GM12878 (cell line): Measurements from ENCODE around the gene PIAS2. TPM values are rescaled to one million over a fixed set of nuclear protein-coding genes. Genes with fewer than 3 reads are reported as not detected.

Experiments
- ATF7 ChIP-seq: fragments of 450-650 bp; IDR thresholded peaks from 2 replicates; pipeline ENCODE4 v1.6.1; 2016; ENCODE audit warnings: low read depth, mild to moderate bottlenecking
- BCL11A ChIP-seq: IDR thresholded peaks from 2 replicates; pipeline ENCODE4 v1.6.1; 2011; ENCODE audit warnings: low read depth, low read length
- BHLHE40 ChIP-seq, 2 experiments: fragments of 450-650 bp in 1 of 2; IDR thresholded peaks; 2 replicates each; pipeline ENCODE4 v1.6.1; 2011 to 2017; ENCODE audit warnings: low read depth in 2 of 2, borderline replicate concordance in 1 of 2, improper control_type of control experiment in 1 of 2, low read length in 1 of 2, mild to moderate bottlenecking in 1 of 2
- CBFB ChIP-seq: IDR thresholded peaks from 2 replicates; pipeline ENCODE4 v1.6.1; 2016; ENCODE audit warnings: antibody characterized with exemption, low read depth
- CBX5 ChIP-seq: sonication (generic); IDR thresholded peaks from 2 replicates; pipeline ENCODE4 v1.6.1; 2016; ENCODE audit warnings: low read depth, moderate library complexity, mild to moderate bottlenecking, inconsistent platforms
- CEBPB ChIP-seq, 2 experiments: fragments of 150-350 bp in 1 of 2; IDR thresholded peaks; 2 replicates each; pipeline ENCODE4 v1.6.1; 2012 to 2014; ENCODE audit warnings: low read depth in 2 of 2, low read length in 2 of 2, borderline replicate concordance in 1 of 2, inconsistent platforms in 1 of 2
- DPF2 ChIP-seq: fragments of 450-650 bp; IDR thresholded peaks from 2 replicates; pipeline ENCODE4 v1.6.1; 2017; ENCODE audit warnings: mild to moderate bottlenecking
- EED ChIP-seq: sonication (generic); IDR thresholded peaks from 2 replicates; pipeline ENCODE4 v1.6.1; 2016; ENCODE audit warnings: antibody characterized with exemption, low read depth
- EP300 ChIP-seq, 2 experiments: fragments of 150-350 bp in 1 of 2; IDR thresholded peaks; 2 replicates each; pipeline ENCODE4 v1.6.1; 2011 to 2012; ENCODE audit warnings: low read depth in 2 of 2, low read length in 2 of 2, borderline replicate concordance in 1 of 2, improper control_type of control experiment in 1 of 2, inconsistent platforms in 1 of 2; ENCODE audit not compliant: control insufficient read depth in 1 of 2
- EZH2 ChIP-seq: IDR thresholded peaks from 2 replicates; pipeline ENCODE4 v1.6.1; 2012; ENCODE audit warnings: low read depth, mild to moderate bottlenecking, control low read depth, inconsistent platforms, low read length, borderline replicate concordance; ENCODE audit not compliant: control insufficient read depth
- GABPA ChIP-seq: IDR thresholded peaks from 2 replicates; pipeline ENCODE4 v1.6.1; 2014; ENCODE audit warnings: antibody characterized with exemption, low read depth, mild to moderate bottlenecking, inconsistent platforms
- JUND ChIP-seq: IDR thresholded peaks from 2 replicates; pipeline ENCODE4 v1.6.1; 2012; ENCODE audit warnings: low read depth, mild to moderate bottlenecking, low read length, improper control_type of control experiment, moderate library complexity
- MEF2A ChIP-seq: IDR thresholded peaks from 2 replicates; pipeline ENCODE4 v1.6.1; 2011; ENCODE audit warnings: low read depth, mild to moderate bottlenecking, low read length, moderate library complexity; ENCODE audit not compliant: insufficient read depth
- NBN ChIP-seq: fragments of 450-650 bp; IDR thresholded peaks from 2 replicates; pipeline ENCODE4 v1.6.1; 2016
- POU2F2 ChIP-seq: IDR thresholded peaks from 3 replicates; pipeline ENCODE4 v1.6.1; 2011; ENCODE audit warnings: low read depth, mild to moderate bottlenecking, low read length, borderline replicate concordance
- RCOR1 ChIP-seq: conservative IDR thresholded peaks from 2 replicates; pipeline ENCODE4 v1.6.1; 2012; ENCODE audit warnings: low read depth, low read length, improper control_type of control experiment
- RELA ChIP-seq: fragments of 450-650 bp; IDR thresholded peaks from 2 replicates; pipeline ENCODE4 v1.8.0; 2014; ENCODE audit warnings: borderline replicate concordance; ENCODE audit not compliant: partially characterized antibody
- RUNX3 ChIP-seq: IDR thresholded peaks from 2 replicates; pipeline ENCODE4 v1.6.1; 2012; ENCODE audit warnings: low read length, inconsistent platforms
- polyA plus RNA-seq, 11 experiments: library from polyadenylated mRNA; depleted of rRNA in 4 of 11; unstranded in 6 of 11; stranded (reverse) in 5 of 11; fragments of >200 nt; fragmentation: Nextera tagmentation in 4 of 11; fragmentation: Illumina TruSeq in 1 of 11; extraction: Ambion mirVana in 4 of 11; extraction: Trizol in 1 of 11; gene quantifications; 1 replicate in 1 of 11; 2 replicates in 10 of 11; pipeline versions ENCODE4 v1.2.1 to v1.2.3, GENCODE V29; 2011 to 2016; ENCODE audit warnings: inconsistent platforms in 2 of 11, missing spikeins in 2 of 11, low read depth in 1 of 11
- total RNA-seq, 4 experiments: library from RNA; depleted of rRNA in 3 of 4; stranded (reverse); fragments of >200 nt in 3 of 4; fragmentation: Illumina TruSeq in 1 of 4; extraction: Trizol in 1 of 4; gene quantifications; 2 replicates each; pipeline versions ENCODE4 v1.2.1 to v1.2.3, GENCODE V29; 2013 to 2021
- TF ChIP-seq, protein P1 (sequence below): IDR thresholded peaks from 2 replicates; pipeline ENCODE4 v1.6.1; 2012; ENCODE audit warnings: low read length, inconsistent platforms
- TF ChIP-seq, protein P2 (sequence below): fragments of 450-650 bp; IDR thresholded peaks from 2 replicates; pipeline ENCODE4 v1.6.1; 2017; ENCODE audit warnings: low read depth, mild to moderate bottlenecking, moderate library complexity
- TF ChIP-seq, protein P3 (sequence below): fragments of 450-650 bp; IDR thresholded peaks from 2 replicates; pipeline ENCODE4 v1.6.1; 2017; ENCODE audit warnings: mild to moderate bottlenecking
- TF ChIP-seq, protein P4 (sequence below): IDR thresholded peaks from 2 replicates; pipeline ENCODE4 v1.6.1; 2011; ENCODE audit warnings: borderline replicate concordance, low read depth, mild to moderate bottlenecking, moderate library complexity, low read length; ENCODE audit not compliant: insufficient read depth, poor library complexity, severe bottlenecking
- TF ChIP-seq, protein P5 (sequence below): fragments of 450-650 bp; IDR thresholded peaks from 2 replicates; pipeline ENCODE4 v1.6.1; 2016; ENCODE audit warnings: mild to moderate bottlenecking

The PIAS2 gene
- total and polyA plus RNA-seq, 10 of the 15 experiments (the other 5 are each of a cell fraction or from before 2014, with no cell fraction given), result 4.0 to 31.8 (median 22.4) TPM

DNA sequence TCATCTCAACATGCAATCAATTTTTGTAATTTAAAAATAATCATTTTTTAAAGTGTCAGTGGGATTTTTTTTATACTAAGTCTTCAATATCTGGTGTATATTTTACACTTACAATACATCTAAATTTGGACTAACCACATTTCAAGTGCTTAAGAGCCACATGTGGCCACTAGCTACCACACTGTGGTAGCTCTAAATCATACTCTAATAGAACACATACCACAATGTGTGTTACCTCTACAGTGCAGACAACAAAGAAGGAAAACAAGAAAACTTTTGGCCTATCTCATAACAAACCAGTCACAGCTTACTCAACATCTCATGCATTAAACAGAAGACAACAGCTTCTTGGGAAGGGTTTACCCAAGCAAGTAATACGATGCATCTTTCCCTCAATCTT, 24.5 kb downstream of the PIAS2 start (continued):
- TF ChIP-seq CEBPB (IDR thresholded peaks at IDR 0.05; ENCODE audit: borderline replicate concordance in 1 of 2, low read depth in 2 of 2, low read length in 2 of 2) (peak in 1 of 2 experiments; percentile 82; a peak in 1 of 4 replicates), DPF2 (peak; percentile 48; the same call in 1 of the 2 replicates), CBFB (peak; percentile 98), BCL11A (peak; percentile 74), RUNX3 (peak; percentile 100), GABPA (0 out of 2 replicates have a peak, but pooled peaks have one; percentile 29), CBX5 (0 out of 2 replicates have a peak, but pooled peaks have one; percentile 42), EED (peak; percentile 62; the same call in 1 of the 2 replicates), BHLHE40 (IDR thresholded peaks at IDR 0.05; ENCODE audit: borderline replicate concordance in 1 of 2, low read depth in 2 of 2, low read length in 1 of 2) (peak; percentile 73 to 78), EP300 (IDR thresholded peaks at IDR 0.05; ENCODE audit: borderline replicate concordance in 1 of 2, control insufficient read depth in 1 of 2, low read depth in 2 of 2, low read length in 2 of 2) (peak; percentile 68 to 79; a peak in 3 of 4 replicates), MEF2A (peak; percentile 95), RCOR1 (peak; percentile 63; the same call in 1 of the 2 replicates), JUND (no peak), RELA (no peak), ATF7 (peak; percentile 72), EZH2 (0 out of 2 replicates have a peak, but pooled peaks have one; percentile 25), POU2F2 (peak; percentile 66; the same call in 2 of the 3 replicates), NBN (peak; percentile 55; the same call in 1 of the 2 replicates)
- TF ChIP-seq, protein P1, sequence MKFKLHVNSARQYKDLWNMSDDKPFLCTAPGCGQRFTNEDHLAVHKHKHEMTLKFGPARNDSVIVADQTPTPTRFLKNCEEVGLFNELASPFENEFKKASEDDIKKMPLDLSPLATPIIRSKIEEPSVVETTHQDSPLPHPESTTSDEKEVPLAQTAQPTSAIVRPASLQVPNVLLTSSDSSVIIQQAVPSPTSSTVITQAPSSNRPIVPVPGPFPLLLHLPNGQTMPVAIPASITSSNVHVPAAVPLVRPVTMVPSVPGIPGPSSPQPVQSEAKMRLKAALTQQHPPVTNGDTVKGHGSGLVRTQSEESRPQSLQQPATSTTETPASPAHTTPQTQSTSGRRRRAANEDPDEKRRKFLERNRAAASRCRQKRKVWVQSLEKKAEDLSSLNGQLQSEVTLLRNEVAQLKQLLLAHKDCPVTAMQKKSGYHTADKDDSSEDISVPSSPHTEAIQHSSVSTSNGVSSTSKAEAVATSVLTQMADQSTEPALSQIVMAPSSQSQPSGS, result peak; percentile 81
- TF ChIP-seq, protein P2, sequence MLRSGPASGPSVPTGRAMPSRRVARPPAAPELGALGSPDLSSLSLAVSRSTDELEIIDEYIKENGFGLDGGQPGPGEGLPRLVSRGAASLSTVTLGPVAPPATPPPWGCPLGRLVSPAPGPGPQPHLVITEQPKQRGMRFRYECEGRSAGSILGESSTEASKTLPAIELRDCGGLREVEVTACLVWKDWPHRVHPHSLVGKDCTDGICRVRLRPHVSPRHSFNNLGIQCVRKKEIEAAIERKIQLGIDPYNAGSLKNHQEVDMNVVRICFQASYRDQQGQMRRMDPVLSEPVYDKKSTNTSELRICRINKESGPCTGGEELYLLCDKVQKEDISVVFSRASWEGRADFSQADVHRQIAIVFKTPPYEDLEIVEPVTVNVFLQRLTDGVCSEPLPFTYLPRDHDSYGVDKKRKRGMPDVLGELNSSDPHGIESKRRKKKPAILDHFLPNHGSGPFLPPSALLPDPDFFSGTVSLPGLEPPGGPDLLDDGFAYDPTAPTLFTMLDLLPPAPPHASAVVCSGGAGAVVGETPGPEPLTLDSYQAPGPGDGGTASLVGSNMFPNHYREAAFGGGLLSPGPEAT, result peak; percentile 58; the same call in 1 of the 2 replicates
- TF ChIP-seq, protein P3, sequence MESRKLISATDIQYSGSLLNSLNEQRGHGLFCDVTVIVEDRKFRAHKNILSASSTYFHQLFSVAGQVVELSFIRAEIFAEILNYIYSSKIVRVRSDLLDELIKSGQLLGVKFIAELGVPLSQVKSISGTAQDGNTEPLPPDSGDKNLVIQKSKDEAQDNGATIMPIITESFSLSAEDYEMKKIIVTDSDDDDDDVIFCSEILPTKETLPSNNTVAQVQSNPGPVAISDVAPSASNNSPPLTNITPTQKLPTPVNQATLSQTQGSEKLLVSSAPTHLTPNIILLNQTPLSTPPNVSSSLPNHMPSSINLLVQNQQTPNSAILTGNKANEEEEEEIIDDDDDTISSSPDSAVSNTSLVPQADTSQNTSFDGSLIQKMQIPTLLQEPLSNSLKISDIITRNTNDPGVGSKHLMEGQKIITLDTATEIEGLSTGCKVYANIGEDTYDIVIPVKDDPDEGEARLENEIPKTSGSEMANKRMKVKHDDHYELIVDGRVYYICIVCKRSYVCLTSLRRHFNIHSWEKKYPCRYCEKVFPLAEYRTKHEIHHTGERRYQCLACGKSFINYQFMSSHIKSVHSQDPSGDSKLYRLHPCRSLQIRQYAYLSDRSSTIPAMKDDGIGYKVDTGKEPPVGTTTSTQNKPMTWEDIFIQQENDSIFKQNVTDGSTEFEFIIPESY, result no peak
- TF ChIP-seq, protein P4, sequence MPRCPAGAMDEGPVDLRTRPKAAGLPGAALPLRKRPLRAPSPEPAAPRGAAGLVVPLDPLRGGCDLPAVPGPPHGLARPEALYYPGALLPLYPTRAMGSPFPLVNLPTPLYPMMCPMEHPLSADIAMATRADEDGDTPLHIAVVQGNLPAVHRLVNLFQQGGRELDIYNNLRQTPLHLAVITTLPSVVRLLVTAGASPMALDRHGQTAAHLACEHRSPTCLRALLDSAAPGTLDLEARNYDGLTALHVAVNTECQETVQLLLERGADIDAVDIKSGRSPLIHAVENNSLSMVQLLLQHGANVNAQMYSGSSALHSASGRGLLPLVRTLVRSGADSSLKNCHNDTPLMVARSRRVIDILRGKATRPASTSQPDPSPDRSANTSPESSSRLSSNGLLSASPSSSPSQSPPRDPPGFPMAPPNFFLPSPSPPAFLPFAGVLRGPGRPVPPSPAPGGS, result no peak
- TF ChIP-seq, protein P5, sequence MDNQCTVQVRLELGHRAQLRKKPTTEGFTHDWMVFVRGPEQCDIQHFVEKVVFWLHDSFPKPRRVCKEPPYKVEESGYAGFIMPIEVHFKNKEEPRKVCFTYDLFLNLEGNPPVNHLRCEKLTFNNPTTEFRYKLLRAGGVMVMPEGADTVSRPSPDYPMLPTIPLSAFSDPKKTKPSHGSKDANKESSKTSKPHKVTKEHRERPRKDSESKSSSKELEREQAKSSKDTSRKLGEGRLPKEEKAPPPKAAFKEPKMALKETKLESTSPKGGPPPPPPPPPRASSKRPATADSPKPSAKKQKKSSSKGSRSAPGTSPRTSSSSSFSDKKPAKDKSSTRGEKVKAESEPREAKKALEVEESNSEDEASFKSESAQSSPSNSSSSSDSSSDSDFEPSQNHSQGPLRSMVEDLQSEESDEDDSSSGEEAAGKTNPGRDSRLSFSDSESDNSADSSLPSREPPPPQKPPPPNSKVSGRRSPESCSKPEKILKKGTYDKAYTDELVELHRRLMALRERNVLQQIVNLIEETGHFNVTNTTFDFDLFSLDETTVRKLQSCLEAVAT, result peak; percentile 96
